ENCODE data around the gene TENM3.

TENM3 gene

DNA sequence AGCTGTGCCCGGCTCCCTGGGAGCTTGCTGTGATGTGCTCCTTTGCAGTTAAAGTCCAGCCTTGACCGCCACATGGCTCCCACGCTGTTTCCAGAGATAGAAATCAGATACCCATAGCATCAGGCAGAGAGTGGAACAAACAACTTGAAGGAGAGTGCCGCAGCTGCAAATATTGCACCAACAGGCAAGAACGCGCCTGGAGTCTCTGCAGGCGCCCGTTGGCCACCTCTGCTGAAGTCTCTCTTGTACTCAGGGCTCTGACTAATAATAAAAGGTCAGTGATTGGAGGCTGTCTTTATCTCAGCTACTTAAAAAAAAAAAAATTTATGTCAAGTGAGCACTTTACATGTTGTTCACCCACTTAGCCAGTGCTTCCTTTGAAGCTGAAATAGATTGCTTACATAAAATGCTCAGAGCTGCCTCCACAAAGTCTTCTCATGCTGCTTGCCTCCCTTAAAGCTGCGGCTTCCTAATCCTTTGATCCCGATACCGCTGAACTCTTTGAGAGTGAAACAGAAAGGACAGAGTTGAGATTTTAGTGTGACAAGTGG lies 30.9 kb upstream of the TENM3 start:
- Mint-ChIP-seq H3K27me3 (ENCODE audit: low read depth) (peaks cover 3% of the 10 kb centered on the region), H3K4me3 (peak overlapping the region; percentile 11 to 74 (median 74))

GRCh38 chr4:182213004-182213403 lies 30.2 kb upstream of the TENM3 start:
- peak overlapping the region; percentile 48 to 57 (median 54) for H3K27ac Mint-ChIP-seq
- H3K4me1 Mint-ChIP-seq = peaks cover 41% of the 10 kb centered on the region
- TF ChIP-seq CTCF (IDR thresholded peaks at IDR 0.05; ENCODE audit: unreplicated experiment in 3 of 3) = no peak
- H3K9me3 Mint-ChIP-seq = no peaks in the 10 kb centered on the region
- peaks cover 3% of the 10 kb centered on the region for H3K27me3 Mint-ChIP-seq (ENCODE audit: low read depth)
- peaks cover 3% of the 10 kb centered on the region for H3K36me3 Mint-ChIP-seq (ENCODE audit: low read depth)
- no peak overlapping the region for H3K4me3 Mint-ChIP-seq

More for the DNA sequence above, 30.9 kb upstream of the TENM3 start:
- H3K4me1 Mint-ChIP-seq = peaks cover 45% of the 10 kb centered on the region
- peaks cover 3% of the 10 kb centered on the region for H3K36me3 Mint-ChIP-seq (ENCODE audit: low read depth)
- peak overlapping the region; percentile 48 to 65 (median 57) for H3K27ac Mint-ChIP-seq
- TF ChIP-seq CTCF (IDR thresholded peaks at IDR 0.05; ENCODE audit: unreplicated experiment in 3 of 3) = no peak
- no peaks in the 10 kb centered on the region for H3K9me3 Mint-ChIP-seq

GRCh38 chr4:182215148-182215547 lies 28.1 kb upstream of the TENM3 start:
- peaks cover under 1% of the 10 kb centered on the region for H3K27me3 Mint-ChIP-seq (ENCODE audit: low read depth)
- no peak for TF ChIP-seq CTCF (IDR thresholded peaks at IDR 0.05; ENCODE audit: unreplicated experiment in 3 of 3)
- peak overlapping the region in 1 of 3 experiments; percentile 8 for H3K27ac Mint-ChIP-seq
- peaks cover 3% of the 10 kb centered on the region for H3K36me3 Mint-ChIP-seq (ENCODE audit: low read depth)
- H3K9me3 Mint-ChIP-seq = no peaks in the 10 kb centered on the region
- H3K4me1 Mint-ChIP-seq = peaks cover 27% of the 10 kb centered on the region
- no peak overlapping the region for H3K4me3 Mint-ChIP-seq

GRCh38 chr4:182216005-182216404 lies 27.2 kb upstream of the TENM3 start:
- no peaks in the 10 kb centered on the region for H3K9me3 Mint-ChIP-seq
- H3K4me3 Mint-ChIP-seq = no peak overlapping the region
- H3K36me3 Mint-ChIP-seq (ENCODE audit: low read depth) = no peaks in the 10 kb centered on the region
- no peak overlapping the region for H3K27ac Mint-ChIP-seq
- H3K27me3 Mint-ChIP-seq (ENCODE audit: low read depth) = no peaks in the 10 kb centered on the region
- no peak for TF ChIP-seq CTCF (IDR thresholded peaks at IDR 0.05; ENCODE audit: unreplicated experiment in 3 of 3)
- peaks cover 21% of the 10 kb centered on the region for H3K4me1 Mint-ChIP-seq

DNA sequence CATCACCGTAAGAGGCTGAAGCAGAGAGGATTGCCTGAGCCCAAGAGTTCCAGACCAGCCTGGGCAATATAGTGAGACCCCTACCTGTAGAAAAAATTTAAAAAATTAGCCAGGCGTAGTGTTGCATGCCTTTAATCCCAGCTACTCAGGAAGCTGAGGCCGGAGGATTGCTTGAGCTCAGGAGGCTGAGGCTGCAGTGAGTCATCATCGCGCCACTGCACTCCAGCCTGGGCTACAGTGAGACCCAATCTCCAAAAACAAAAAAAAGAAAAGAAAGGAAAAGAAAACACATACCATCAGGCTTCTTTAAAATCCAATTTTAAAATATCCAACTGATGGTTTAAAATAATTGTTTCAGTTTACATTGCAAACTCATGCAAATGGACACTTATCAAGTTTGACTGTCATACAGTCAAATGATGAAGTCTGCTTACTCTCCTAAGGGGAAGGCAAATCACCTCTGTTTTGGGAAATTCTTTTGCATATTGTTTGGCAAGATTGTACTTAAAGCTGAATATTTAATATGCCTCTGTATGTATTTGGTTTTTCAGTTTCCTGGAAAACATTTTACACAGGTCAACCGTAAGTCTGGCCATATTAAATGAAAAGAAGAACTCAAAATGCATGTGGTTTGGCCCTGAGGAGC lies 23.7 kb upstream of the TENM3 start:
- H3K4me1 Mint-ChIP-seq = peaks cover 6% of the 10 kb centered on the region
- TF ChIP-seq CTCF (IDR thresholded peaks at IDR 0.05; ENCODE audit: unreplicated experiment in 3 of 3) = no peak
- H3K36me3 Mint-ChIP-seq (ENCODE audit: low read depth) = no peaks in the 10 kb centered on the region
- no peaks in the 10 kb centered on the region for H3K9me3 Mint-ChIP-seq
- H3K27ac Mint-ChIP-seq = no peak overlapping the region
- H3K27me3 Mint-ChIP-seq (ENCODE audit: low read depth) = no peaks in the 10 kb centered on the region
- H3K4me3 Mint-ChIP-seq = no peak overlapping the region

- Mint-ChIP-seq H3K27ac (no peak overlapping the region), H3K27me3 (ENCODE audit: low read depth) (peaks cover 4% of the 10 kb centered on the region), H3K9me3 (no peaks in the 10 kb centered on the region), H3K4me3 (no peak overlapping the region), H3K4me1 (no peaks in the 10 kb centered on the region), H3K36me3 (ENCODE audit: low read depth) (no peaks in the 10 kb centered on the region)
- no peak for TF ChIP-seq CTCF (IDR thresholded peaks at IDR 0.05; ENCODE audit: unreplicated experiment in 3 of 3)
Measured at GRCh38 chr4:182221987-182222386, 21.2 kb upstream of the TENM3 start.

Data from nephron (organoid).